Adrenal gland (tissue), 12 donors: ENCODE measurements around the gene DNAH6. TPM values are rescaled to one million over a fixed set of nuclear protein-coding genes. Genes with fewer than 3 reads are reported as not detected.

ENCODE experiments used
- DNase-seq, 7 donors: peaks; one replicate each; pipeline ENCODE4 v3.0.0-alpha.2; 2019 to 2020
- H3K27ac ChIP-seq, 5 donors: fragments of 200-600 bp; sonication (generic) in 4 of 5; 1 replicate in 3 of 5; 2 replicates in 2 of 5; pipeline versions ENCODE4 v1.5.1 to v1.8.0; 2016 to 2020; ENCODE audit warnings: mild to moderate bottlenecking in 1 of 5
- H3K27me3 ChIP-seq: fragments of 200-600 bp; 2 replicates; pipeline ENCODE4 v1.8.0; 2021
- H3K36me3 ChIP-seq, 2 donors: fragments of 200-600 bp; replicated peaks in 1 of 2; 1 replicate in 1 of 2; 2 replicates in 1 of 2; pipeline versions ENCODE4 v1.5.1 to v1.8.0; 2018 to 2022
- H3K4me1 ChIP-seq, 2 donors: fragments of 200-600 bp; replicated peaks in 1 of 2; 1 replicate in 1 of 2; 2 replicates in 1 of 2; pipeline versions ENCODE4 v1.5.1 to v1.8.0; 2018 to 2021
- H3K4me3 ChIP-seq, 4 donors: fragments of 200-600 bp; sonication (generic) in 3 of 4; one replicate each; pipeline ENCODE4 v1.5.1; 2016 to 2018
- H3K9me3 ChIP-seq, 3 donors: fragments of 200-600 bp; sonication (generic) in 1 of 3; replicated peaks in 1 of 3; 1 replicate in 2 of 3; 2 replicates in 1 of 3; pipeline versions ENCODE4 v1.5.1 to v1.8.0; 2016 to 2021
- CTCF ChIP-seq, 6 experiments: fragments of 450-650 bp in 4 of 6; fragments of 200-600 bp in 2 of 6; sonication (generic) in 1 of 6; IDR thresholded peaks; 1 replicate in 5 of 6; 2 replicates in 1 of 6; pipeline versions ENCODE4 v1.5.1 to v1.8.0; 2016 to 2021; ENCODE audit warnings: antibody characterized with exemption in 6 of 6, mild to moderate bottlenecking in 2 of 6, moderate library complexity in 1 of 6
- POLR2A ChIP-seq, 2 donors: fragments of 450-650 bp; IDR thresholded peaks; one replicate each; pipeline ENCODE4 v1.6.1; 2017; ENCODE audit warnings: antibody characterized with exemption in 2 of 2, mild to moderate bottlenecking in 2 of 2, moderate library complexity in 1 of 2
- WGBS, 4 donors: extraction: QIAGEN DNeasy Blood & Tissue Kit in 2 of 4; methylation state at CpG; one replicate each; pipeline versions ENCODE4 v1.1.5 to v1.1.7; 2013 to 2017; 5-methylcytosine and 5-hydroxymethylcytosine counted together
- intact Hi-C, 2 donors: fragments of 100-400 bp; cut with DNase I; formaldehyde crosslinking; loops; one replicate each; pipeline versions ENCODE4 v1.14.1 to v1.15.0; 2022 to 2023
- polyA plus RNA-seq, 3 donors: library from polyadenylated mRNA; stranded (reverse); fragments of 200-250 nt in 2 of 3; fragments of 350-450 nt in 1 of 3; fragmentation: Illumina TruSeq in 1 of 3; extraction: RNeasy Lipid Tissue Mini Kit (QIAGEN cat#74804) in 1 of 3; gene quantifications; one replicate each; pipeline ENCODE4 v1.2.3, GENCODE V29; 2013 to 2014
- total RNA-seq, 9 donors: library from RNA; depleted of rRNA in 4 of 9; stranded (reverse); fragments of >200 nt in 4 of 9; fragments of 120-200 nt in 1 of 9; fragmentation: NEBNext Ultra II Directional in 1 of 9; extraction: Animal tissue kit (Norgen Biotek cat#: 25700) in 1 of 9; gene quantifications; one replicate each; pipeline versions ENCODE4 v1.1.0 to v1.2.4, GENCODE V29; 2013 to 2023
- donor health status: healthy with polysubstance abuse.
- donor health status: Bipolar disorder and iron deficiency.
- donor health status: DM: yes; HTN: yes; CAD: no.
- donor health status: DM: no; HTN: no; CAD: no.
- donor health status: DM: no; HTN: no; CAD: no.
- donor health status: DM: yes; HTN: yes; CAD: no.

DNAH6 gene
- total and polyA plus RNA-seq, 12 donors = 0.06 to 0.74 (median 0.28) TPM

GRCh38 chr2:84474176-84474575 lies 42.1 kb upstream of the DNAH6 start:
- no peak for DNase-seq
- Histone ChIP-seq H3K27ac (no peak overlapping the region), H3K36me3 (no peaks in the 10 kb centered on the region), H3K27me3 (no peaks in the 10 kb centered on the region), H3K4me3 (no peak overlapping the region), H3K9me3 (no peaks in the 10 kb centered on the region), H3K4me1 (no peaks in the 10 kb centered on the region)
- intact Hi-C loops = no loop called here
- TF ChIP-seq CTCF (IDR thresholded peaks at IDR 0.05) (no peak), POLR2A (IDR thresholded peaks at IDR 0.05) (no peak)
- 79 to 92% (median 84%) methylated on average over 4 of the region's 4 CpGs for WGBS, 4 donors

GRCh38 chr2:84477886-84478285 lies 38.4 kb upstream of the DNAH6 start:
- Histone ChIP-seq H3K4me3 (no peak overlapping the region), H3K9me3 (no peaks in the 10 kb centered on the region), H3K4me1 (no peaks in the 10 kb centered on the region), H3K27me3 (no peaks in the 10 kb centered on the region), H3K36me3 (no peaks in the 10 kb centered on the region), H3K27ac (no peak overlapping the region)
- TF ChIP-seq CTCF (IDR thresholded peaks at IDR 0.05) (no peak), POLR2A (IDR thresholded peaks at IDR 0.05) (no peak)
- DNase-seq = no peak
- 73 to 91% (median 78%) methylated on average over 1 of the region's 1 CpG for WGBS, 4 donors
- intact Hi-C loops = no loop called here

GRCh38 chr2:84478867-84479266 lies 37.4 kb upstream of the DNAH6 start:
- Histone ChIP-seq H3K27ac (no peak overlapping the region), H3K4me1 (no peaks in the 10 kb centered on the region), H3K36me3 (no peaks in the 10 kb centered on the region), H3K27me3 (no peaks in the 10 kb centered on the region), H3K9me3 (no peaks in the 10 kb centered on the region), H3K4me3 (no peak overlapping the region)
- no peak for DNase-seq
- no peak for TF ChIP-seq CTCF (IDR thresholded peaks at IDR 0.05)
- no peak for TF ChIP-seq POLR2A (IDR thresholded peaks at IDR 0.05)
- intact Hi-C loops = no loop called here
- WGBS, 4 donors = 80 to 92% (median 86%) methylated on average over 3 of the region's 3 CpGs

GRCh38 chr2:84481702-84482101 lies 34.6 kb upstream of the DNAH6 start:
- no peak for DNase-seq
- WGBS, 4 donors = 58 to 68% (median 61%) methylated on average over 5 of the region's 5 CpGs
- no peaks in the 10 kb centered on the region for H3K36me3 ChIP-seq
- no peak overlapping the region for H3K4me3 ChIP-seq
- TF ChIP-seq POLR2A (IDR thresholded peaks at IDR 0.05) (no peak), CTCF (IDR thresholded peaks at IDR 0.05) (no peak)
- no peaks in the 10 kb centered on the region for H3K4me1 ChIP-seq
- H3K27ac ChIP-seq = no peak overlapping the region
- H3K9me3 ChIP-seq = no peaks in the 10 kb centered on the region
- H3K27me3 ChIP-seq = no peaks in the 10 kb centered on the region
- intact Hi-C loops = no loop called here
